ENCODE data around the gene CA11. TPM values are rescaled to one million over a fixed set of nuclear protein-coding genes. Genes with fewer than 3 reads are reported as not detected.

The CA11 gene
- total RNA-seq, 2 donors from 2014 or later: 2.9 TPM; not detected in 1

GRCh38 chr19:48674216-48674809 is 28.3 kb upstream of the CA11 start:
- no peak for ATAC-seq
- Histone ChIP-seq H3K9me3 (no peaks in the 10 kb centered on the region), H3K27ac (no peak overlapping the region), H3K4me1 (peaks cover 28% of the 10 kb centered on the region), H3K36me3 (replicated peaks in 1 of 2; ENCODE audit: insufficient read depth in 1 of 2, low read depth in 2 of 2) (no peaks in the 10 kb centered on the region), H3K27me3 (no peaks in the 10 kb centered on the region), H3K4me3 (no peak overlapping the region)
- TF ChIP-seq CTCF (IDR thresholded peaks at IDR 0.05) (no peak), POLR2A (IDR thresholded peaks at IDR 0.05) (no peak)
- intact Hi-C loops (cut with DNase I): no loop called here
- WGBS, 2 donors: 79 to 85% methylated on average over 5 to 18 of the region's 19 CpGs
- no peak for DNase-seq

- no peaks in the 10 kb centered on the region for H3K9me3 ChIP-seq
- H3K27ac ChIP-seq: no peak overlapping the region
- ATAC-seq (no peak), DNase-seq (no peak)
- 76 to 81% methylated on average over 25 of the region's 25 CpGs for WGBS, 2 donors
- intact Hi-C loops (cut with DNase I): no loop called here
- TF ChIP-seq CTCF (IDR thresholded peaks at IDR 0.05): no peak
- TF ChIP-seq POLR2A (IDR thresholded peaks at IDR 0.05): no peak
- no peaks in the 10 kb centered on the region for H3K36me3 ChIP-seq (replicated peaks in 1 of 2; ENCODE audit: insufficient read depth in 1 of 2, low read depth in 2 of 2)
- H3K4me3 ChIP-seq: no peak overlapping the region
- H3K27me3 ChIP-seq: no peaks in the 10 kb centered on the region
- peaks cover 20% of the 10 kb centered on the region for H3K4me1 ChIP-seq
Observed at GRCh38 chr19:48673436-48674100, 27.6 kb upstream of the CA11 start.

- Histone ChIP-seq H3K9me3 (no peaks in the 10 kb centered on the region), H3K27me3 (no peaks in the 10 kb centered on the region), H3K4me1 (peaks cover 14% of the 10 kb centered on the region), H3K27ac (no peak within 1 kb of the TSS), H3K36me3 (replicated peaks in 1 of 2; ENCODE audit: insufficient read depth in 1 of 2, low read depth in 2 of 2) (no peaks in the 10 kb centered on the region), H3K4me3 (no peak within 1 kb of the TSS)
- ATAC-seq: no peak
- DNase-seq: no peak
- intact Hi-C loops (cut with DNase I): no loop called here
- WGBS, 2 donors: 76 to 85% methylated on average over 9 to 25 of the region's 25 CpGs
- no peak for TF ChIP-seq CTCF (IDR thresholded peaks at IDR 0.05)
- TF ChIP-seq POLR2A (IDR thresholded peaks at IDR 0.05): no peak
Observed at GRCh38 chr19:48672994-48673393, 27.0 kb upstream of the CA11 start, which contains the start of gene NTN5. Gene NTN5 (minus strand): TSS chr19:48673017. CDS start chr19:48670986, 2,031 bp downstream.

GRCh38 chr19:48671446-48671995 is 25.5 kb upstream of the CA11 start:
- no peak overlapping the region for H3K27ac ChIP-seq
- H3K27me3 ChIP-seq: no peaks in the 10 kb centered on the region
- TF ChIP-seq POLR2A (IDR thresholded peaks at IDR 0.05) (no peak), CTCF (IDR thresholded peaks at IDR 0.05) (no peak)
- intact Hi-C loops (cut with DNase I): no loop called here
- no peak for DNase-seq
- H3K4me3 ChIP-seq: no peak overlapping the region
- 72 to 81% methylated on average over 8 to 10 of the region's 10 CpGs for WGBS, 2 donors
- H3K4me1 ChIP-seq: peaks cover 8% of the 10 kb centered on the region
- no peaks in the 10 kb centered on the region for H3K36me3 ChIP-seq (replicated peaks in 1 of 2; ENCODE audit: insufficient read depth in 1 of 2, low read depth in 2 of 2)
- ATAC-seq: no peak
- no peaks in the 10 kb centered on the region for H3K9me3 ChIP-seq
